CD4-positive, alpha-beta T cell treated with Interleukin-2 at 100 ng/mL for 4 hours (primary cell): Measurements from ENCODE around the gene C16orf92.

Source experiments
- DNase-seq: peaks from one replicate; pipeline ENCODE4 v3.0.0-alpha.2; 2020; ENCODE audit warnings: low spot score

The C16orf92 gene, protein sequence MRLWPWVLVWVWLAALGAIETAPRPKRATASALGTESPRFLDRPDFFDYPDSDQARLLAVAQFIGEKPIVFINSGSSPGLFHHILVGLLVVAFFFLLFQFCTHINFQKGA

DNA sequence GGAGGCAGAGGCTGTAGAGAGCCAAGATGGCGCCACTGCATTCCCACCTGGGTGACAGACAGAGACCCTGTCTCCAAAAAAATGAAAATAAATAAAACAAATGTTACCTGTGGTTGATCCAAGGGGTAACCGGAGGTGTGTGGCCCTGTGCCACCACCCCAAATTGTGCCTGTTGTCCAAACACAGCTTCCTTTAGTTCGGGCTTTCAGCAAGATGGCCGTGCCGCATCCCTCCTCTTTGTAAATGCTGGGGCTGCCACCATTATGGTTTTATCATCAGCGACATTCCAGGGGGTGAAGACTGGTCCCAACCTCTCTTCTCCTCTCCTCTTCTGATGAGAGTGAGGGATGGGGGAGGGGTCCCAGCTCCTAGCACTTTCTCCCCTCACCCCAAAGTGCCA is at the start of gene C16orf92:
Gene C16orf92, plus strand, starts transcription at position 312 of the 400 bp plus-strand sequence. CDS start 143 bp downstream, outside the sequence.
- no peak for DNase-seq

DNA sequence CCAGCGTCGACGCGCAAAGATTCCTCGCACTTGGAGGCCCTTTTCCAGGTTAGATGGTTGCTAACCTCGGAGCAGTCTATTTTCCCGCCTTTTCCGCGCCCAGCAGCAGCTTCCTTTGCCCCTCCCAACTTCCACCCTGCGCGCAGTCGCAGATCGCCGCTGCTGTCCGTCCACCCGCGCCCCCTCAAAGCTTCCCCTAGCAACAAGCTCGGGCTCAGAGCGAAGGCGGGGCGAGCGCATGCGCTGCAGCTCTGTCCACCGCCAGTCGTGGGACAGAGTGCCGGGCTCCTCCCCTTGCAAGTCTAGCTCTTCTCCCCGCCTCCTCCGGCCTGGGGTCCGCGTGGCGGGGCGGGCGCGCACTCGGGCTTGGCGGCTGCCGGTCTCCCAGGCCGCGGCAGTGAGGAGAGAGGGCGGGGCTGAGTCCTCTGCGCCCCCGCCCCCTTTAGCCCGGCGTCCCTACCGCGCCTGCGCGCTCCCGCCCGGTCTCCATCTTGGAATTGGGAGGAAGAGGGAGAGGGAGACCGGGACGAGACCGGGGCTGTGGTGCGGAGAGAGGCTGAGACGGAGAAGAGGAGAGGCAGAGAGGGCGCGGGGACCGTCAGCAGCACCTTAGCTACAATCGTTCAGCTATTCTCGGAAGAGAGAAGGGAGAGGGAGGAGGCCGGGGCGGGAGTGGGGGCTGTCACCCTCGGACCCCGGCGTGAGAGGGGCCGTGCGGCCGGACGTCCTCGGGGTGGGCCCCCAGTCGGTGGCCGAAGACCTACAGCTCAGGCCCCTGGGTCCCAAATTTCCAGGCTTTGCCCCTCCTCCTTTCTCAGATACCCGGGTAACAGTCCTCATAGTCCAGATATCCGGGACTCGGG is 49.4 kb upstream of the C16orf92 start, which contains the start of gene TAOK2:
Gene TAOK2, plus strand, starts transcription at position 485 of the 863 bp plus-strand sequence. CDS start 3,905 bp downstream, outside the sequence.
- DNase-seq = peak; percentile 97

DNA sequence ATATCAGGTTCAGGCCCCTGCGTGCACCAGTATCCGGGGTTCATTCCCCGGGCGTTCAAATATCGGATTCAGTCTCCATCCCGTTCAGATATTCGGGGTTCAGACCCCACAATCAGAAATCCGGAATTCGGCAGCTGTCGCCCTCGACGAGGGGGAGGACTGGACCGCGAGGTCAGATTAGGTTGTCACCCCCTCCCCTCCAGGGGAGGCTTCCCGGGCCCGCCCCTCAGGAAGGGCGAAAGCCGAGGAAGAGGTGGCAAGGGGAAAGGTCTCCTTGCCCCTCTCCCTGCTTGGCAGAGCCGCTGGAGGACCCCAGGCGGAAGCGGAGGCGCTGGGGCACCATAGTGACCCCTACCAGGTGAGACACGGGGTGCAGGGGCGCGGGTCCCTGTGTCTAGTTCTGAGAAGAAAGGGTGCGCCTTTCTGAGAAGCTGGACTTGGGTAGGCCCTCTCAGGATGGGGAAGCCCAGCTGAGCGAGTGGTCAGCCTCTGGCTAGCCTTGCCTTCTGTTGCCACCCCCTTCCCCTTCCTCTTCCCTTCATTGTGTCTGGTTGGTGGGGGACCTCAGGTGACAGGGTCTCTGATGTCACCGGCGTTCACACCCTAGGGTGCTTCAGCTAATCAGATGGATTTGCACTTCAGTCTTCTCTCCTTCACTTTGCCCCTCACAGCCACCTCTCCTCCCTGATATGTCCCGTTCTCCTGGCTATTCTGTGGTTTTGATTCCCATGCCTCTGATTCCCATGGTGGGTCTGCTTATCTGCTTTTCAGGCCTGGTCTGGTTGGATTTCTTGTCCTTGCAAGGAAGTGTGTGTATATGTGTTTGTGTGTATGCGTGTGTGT is 48.5 kb upstream of the C16orf92 start:
- peak; percentile 19 for DNase-seq

DNA sequence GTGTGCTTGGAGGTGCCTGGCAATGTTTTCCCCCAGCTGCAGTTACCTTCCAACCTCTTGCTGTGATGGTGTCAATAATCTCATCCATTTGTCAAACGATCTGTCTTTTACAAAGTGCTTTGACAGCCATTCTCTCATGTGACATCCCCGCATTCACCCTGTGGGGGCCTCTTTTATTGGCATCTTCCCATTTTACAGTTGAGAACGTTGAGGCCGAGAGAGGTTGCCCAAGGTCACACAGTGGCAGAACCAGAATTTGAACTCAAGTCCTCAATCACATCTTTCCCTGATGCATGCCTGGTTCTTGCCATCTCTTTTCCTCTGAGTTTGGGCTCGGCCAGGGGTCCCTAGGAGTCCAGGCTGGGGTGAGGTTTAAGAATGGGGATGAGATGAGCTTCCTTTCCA is 47.9 kb upstream of the C16orf92 start:
- no peak for DNase-seq

DNA sequence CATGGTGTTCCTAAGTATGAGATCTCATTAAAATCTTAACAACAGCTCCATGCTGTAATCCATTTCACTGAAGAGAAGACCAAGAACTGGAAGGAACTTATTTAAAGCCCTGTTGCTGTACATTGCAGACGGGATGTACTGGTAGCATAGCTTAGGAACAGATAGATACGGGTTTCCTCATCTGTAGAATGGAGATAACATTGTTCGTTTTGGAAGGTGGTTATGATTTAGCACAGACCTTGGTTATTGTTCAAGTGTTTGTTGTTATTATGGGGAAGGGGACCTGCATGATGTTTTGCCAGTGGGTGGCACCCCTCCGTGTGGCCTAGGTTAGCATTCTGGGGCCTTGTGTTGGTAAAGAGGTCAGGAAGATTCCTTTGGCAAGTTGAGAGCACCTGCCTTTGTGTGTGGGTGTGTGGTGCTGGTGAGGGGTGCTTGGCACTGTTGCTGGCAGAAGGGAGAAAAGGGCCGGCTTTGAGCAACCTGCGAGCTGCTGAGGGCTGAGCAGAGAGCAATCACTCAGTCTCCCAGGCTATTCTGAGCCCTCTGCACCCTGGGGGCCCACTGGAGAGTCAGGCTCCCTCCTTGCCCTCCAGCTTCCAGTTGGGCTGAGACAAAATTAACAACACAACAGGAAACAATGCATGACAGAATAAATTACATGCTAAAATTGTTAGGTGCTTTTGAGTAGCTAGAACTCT is 47.0 kb upstream of the C16orf92 start:
- no peak for DNase-seq

DNA sequence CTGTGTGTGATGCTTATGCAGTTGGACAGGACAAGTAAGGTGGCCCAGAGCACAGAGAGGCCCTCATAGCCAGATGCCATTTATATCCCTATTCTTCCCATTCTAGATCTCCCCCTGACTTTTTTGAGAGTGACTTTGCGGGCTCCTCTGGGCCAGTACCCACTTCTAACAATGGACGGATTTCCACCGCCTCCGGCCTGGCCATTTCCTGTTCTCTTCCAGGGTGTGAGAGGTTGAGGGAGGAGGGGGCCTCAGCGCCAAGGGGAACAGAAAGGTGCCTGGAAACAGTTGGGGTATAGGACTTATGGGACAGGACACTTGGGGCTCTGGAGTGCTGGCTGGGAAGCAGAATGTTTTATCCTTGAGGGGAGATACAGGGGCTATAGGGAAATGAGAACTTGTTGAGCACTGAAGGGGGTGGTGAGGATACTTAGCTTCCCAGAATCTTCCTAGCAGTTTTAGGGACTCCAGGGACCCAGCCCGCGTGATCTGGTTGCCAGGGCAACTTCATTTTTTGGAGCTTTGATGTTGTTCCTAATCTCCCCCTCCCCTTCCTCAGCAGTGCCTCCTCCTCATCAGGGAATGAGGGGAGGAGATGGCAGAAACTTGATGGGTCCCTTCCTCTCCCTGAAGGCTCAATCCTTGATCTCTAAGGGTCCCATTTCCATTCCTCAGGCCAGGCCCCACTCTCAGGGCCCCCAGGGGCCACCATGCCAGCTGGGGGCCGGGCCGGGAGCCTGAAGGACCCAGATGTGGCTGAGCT is 45.8 kb upstream of the C16orf92 start:
- DNase-seq = no peak

DNA sequence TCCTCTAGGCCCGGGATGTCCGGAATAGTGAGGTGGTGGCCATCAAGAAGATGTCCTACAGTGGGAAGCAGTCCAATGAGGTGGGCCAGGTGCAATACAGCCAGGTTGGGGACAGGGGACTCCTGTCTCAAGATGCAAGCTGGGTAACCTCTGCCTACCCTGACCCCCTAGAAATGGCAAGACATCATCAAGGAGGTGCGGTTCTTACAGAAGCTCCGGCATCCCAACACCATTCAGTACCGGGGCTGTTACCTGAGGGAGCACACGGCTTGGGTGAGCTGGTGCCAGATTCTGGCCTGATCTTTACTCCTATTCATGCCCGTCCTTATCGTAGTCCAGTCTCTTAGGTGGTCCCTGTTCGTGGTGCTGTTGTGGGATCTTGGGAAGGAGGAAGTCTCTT is 44.9 kb upstream of the C16orf92 start:
- no peak for DNase-seq

DNA sequence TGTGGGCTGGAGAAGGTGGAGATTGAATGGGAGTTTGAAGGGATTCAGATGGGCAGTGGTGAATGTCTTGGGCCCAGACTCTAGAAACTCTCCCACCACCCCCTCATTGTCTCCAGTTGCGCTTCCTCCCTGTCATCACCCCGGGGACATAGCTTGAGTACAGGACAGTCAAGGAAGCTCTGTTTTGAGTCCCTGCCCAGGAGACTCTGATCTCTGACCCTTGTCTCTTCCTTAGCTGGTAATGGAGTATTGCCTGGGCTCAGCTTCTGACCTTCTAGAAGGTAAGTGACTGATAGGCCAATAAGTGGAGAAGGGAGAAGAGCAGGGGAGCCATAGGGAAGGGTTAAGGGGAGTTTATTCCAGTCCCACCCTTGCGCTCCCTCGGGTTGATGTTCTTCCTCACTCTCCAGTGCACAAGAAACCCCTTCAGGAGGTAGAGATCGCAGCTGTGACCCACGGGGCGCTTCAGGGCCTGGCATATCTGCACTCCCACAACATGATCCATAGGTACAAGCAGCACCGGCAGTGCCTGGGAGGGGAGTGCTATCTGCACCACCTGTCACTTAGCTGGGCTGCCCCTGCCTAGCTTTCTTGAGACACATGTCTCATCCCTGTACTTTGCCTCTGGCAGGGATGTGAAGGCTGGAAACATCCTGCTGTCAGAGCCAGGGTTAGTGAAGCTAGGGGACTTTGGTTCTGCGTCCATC is 44.3 kb upstream of the C16orf92 start:
- DNase-seq = no peak

DNA sequence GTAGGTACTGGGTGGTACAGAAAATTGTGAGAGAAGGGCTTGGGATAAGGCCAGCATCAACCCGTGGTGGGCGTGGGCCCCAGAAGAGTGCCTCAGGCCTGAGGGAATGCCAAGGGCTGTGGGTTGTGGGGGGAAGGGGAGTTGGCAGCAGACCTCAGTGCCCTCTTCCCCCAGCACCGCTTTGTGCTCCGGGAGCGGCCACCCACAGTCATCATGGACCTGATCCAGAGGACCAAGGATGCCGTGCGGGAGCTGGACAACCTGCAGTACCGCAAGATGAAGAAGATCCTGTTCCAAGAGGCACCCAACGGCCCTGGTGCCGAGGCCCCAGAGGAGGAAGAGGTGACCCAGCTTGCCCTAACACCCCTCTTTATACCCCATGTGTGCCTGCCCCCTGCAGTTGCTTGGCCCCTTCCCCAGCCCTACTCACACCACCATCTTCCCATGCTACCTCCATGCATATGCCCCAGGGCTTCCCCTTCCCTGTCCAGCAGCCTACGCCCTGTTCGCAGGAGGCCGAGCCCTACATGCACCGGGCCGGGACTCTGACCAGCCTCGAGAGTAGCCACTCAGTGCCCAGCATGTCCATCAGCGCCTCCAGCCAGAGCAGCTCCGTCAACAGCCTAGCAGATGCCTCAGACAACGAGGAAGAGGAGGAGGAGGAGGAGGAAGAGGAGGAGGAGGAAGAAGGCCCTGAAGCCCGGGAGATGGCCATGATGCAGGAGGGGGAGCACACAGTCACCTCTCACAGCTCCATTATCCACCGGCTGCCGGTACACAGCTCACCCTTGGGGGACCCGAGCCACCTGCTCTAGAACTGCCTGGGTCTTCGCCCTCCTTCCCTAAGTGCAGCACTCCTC is 40.2 kb upstream of the C16orf92 start:
- DNase-seq = no peak

DNA sequence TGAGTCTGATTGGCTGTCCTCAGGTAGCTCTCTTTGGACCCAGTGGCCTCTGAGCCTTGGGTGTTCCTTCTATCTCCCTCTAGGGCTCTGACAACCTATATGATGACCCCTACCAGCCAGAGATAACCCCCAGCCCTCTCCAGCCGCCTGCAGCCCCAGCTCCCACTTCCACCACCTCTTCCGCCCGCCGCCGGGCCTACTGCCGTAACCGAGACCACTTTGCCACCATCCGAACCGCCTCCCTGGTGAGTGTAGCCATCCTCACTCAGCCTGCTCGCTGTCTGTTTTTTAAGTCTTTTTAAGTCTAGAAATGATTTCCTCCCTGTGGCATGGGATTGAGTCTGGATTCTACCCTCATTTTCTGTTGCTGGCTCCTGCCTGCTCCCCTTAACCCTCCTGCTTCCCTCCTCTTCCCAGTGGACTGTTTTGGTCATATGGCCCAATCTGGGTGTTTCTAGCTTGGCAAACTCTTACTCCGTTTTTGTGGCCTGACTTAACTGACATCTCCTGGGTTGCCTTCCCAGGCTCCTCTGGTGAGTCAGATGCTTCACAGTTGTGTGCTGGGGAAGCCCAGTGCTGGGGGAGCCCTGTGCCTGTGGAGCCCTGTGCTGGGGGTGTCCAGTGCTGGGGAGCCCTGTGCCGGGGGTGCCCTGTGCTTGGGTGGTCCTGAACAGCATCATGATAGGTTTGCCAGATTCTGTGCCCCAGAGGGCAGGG is 39.4 kb upstream of the C16orf92 start:
- DNase-seq = no peak

DNA sequence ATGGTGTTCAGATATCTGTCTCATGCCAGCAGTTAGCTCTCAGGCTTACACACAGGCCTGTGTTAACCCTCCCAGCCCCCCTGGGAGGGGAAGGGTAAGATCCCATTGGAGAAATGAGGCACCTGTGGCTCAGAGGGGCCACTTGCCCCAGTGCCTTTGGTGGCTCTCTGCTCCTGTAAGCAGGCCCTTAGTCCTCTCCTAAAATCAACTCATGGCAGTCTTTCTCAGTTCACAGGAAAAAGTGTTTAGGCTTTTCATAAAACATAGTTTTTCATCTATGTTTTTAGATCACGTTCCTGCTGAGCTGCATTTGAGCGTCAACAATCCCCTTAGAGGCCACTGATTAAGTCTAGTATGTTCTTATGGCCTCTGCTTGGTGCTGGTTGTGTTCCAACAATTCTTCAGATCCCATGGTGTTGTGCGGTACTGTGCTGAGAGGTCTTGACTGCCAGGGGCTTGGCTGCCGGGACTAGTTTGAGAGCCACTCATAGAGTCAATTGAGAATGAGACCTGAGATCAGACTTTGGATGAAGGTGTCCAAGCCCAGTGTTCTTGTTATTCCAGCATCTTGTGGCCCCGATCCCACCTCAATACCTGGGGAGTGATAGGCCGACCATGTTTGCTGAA is 38.7 kb upstream of the C16orf92 start:
- no peak for DNase-seq

DNA sequence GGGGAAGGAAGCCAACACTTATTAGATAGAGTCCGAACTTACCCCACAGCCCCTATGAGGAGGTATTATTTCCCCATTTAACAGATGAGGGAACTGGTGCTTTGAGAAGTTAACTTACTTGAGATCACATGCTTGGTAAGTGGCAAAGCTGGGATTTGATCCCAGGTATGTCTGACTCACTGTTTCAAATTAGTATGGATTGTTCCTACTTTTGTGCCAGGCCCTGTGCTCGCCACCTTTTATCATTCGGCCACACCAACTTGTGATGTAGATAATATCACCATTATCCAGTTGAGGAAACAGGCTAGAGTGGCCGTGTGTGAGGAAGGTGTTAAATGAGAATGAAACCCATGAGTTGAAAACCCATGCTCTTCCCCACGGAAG is 38.2 kb upstream of the C16orf92 start:
- no peak for DNase-seq

DNA sequence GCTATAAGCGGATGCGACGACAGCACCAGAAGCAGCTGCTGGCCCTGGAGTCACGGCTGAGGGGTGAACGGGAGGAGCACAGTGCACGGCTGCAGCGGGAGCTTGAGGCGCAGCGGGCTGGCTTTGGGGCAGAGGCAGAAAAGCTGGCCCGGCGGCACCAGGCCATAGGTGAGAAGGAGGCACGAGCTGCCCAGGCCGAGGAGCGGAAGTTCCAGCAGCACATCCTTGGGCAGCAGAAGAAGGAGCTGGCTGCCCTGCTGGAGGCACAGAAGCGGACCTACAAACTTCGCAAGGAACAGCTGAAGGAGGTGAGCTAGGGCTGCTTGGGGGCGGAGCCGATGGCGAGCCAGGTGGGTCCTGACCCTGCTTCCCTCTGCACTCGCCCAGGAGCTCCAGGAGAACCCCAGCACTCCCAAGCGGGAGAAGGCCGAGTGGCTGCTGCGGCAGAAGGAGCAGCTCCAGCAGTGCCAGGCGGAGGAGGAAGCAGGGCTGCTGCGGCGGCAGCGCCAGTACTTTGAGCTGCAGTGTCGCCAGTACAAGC is 37.7 kb upstream of the C16orf92 start:
- DNase-seq = no peak

DNA sequence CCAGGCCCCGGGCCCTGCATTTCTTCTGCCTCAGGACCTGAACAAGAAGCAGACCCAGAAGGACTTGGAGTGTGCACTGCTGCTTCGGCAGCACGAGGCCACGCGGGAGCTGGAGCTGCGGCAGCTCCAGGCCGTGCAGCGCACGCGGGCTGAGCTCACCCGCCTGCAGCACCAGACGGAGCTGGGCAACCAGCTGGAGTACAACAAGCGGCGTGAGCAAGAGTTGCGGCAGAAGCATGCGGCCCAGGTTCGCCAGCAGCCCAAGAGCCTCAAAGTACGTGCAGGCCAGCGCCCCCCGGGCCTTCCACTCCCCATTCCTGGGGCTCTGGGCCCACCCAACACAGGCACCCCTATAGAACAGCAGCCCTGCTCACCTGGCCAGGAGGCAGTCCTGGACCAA is 36.8 kb upstream of the C16orf92 start:
- no peak for DNase-seq

DNA sequence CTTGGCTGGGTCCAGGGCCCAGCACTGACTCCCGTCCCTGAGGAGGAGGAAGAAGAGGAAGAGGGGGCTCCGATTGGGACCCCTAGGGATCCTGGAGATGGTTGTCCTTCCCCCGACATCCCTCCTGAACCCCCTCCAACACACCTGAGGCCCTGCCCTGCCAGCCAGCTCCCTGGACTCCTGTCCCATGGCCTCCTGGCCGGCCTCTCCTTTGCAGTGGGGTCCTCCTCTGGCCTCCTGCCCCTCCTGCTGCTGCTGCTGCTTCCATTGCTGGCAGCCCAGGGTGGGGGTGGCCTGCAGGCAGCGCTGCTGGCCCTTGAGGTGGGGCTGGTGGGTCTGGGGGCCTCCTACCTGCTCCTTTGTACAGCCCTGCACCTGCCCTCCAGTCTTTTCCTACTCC is 36.1 kb upstream of the C16orf92 start:
- DNase-seq = no peak

DNA sequence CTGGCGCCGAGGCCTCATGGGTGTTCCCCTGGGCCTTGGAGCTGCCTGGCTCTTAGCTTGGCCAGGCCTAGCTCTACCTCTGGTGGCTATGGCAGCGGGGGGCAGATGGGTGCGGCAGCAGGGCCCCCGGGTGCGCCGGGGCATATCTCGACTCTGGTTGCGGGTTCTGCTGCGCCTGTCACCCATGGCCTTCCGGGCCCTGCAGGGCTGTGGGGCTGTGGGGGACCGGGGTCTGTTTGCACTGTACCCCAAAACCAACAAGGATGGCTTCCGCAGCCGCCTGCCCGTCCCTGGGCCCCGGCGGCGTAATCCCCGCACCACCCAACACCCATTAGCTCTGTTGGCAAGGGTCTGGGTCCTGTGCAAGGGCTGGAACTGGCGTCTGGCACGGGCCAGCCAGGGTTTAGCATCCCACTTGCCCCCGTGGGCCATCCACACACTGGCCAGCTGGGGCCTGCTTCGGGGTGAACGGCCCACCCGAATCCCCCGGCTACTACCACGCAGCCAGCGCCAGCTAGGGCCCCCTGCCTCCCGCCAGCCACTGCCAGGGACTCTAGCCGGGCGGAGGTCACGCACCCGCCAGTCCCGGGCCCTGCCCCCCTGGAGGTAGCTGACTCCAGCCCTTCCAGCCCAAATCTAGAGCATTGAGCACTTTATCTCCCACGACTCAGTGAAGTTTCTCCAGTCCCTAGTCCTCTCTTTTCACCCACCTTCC is 35.5 kb upstream of the C16orf92 start:
- DNase-seq = no peak

DNA sequence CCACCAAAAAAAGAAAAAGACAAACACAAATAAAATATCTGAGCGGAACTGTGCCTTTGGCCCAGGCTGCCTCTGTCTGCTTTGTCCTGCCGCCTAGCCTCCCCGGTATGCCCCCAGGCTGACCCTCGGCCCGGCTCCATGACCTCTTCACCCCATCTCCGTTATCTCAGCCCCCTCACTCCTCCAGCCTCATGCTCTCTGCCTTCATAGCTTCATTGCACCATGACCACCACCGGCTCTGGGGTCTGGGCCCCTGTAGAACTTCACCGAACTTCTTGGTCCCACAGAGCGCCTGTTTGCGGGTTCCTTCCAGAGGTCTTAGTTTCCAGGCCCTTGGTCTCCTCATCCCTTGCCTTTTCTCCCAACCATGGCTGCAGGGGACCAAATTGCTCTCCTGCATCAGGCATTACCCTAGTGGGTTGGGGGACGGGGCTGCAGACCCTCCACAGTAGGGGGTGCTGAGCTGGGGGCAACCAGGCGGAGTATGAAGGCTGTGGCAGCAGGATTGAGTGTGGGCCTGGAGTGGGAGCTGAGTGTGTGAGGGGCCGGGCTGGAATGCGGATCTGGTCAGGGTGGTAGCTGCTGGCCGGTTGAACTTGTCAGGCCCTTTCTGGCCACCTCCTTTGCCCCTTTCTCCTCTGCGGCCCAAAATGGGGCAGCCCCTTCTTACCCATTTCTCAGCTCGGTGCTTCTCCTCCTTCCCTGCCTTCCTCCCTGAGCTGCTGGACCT is 34.5 kb upstream of the C16orf92 start:
- DNase-seq = no peak
